HG02981 (cell line): Measurements from ENCODE around the gene XAB2.
A peak's percentile ranks its signal among the peaks of the same experiment; 100 is the strongest.
"Not testable (repeated sequence)": the region's sequence is repeated elsewhere in the genome, so short reads cannot be mapped to it uniquely, and the experiment has no call there.

Experiments
- ATAC-seq: cut with Tn5 transposase; IDR thresholded peaks from one replicate; pipeline ENCODE4 v1.9.1; 2021; ENCODE audit warnings: mild to moderate bottlenecking, moderate library complexity; ENCODE audit not compliant: unreplicated experiment

Gene XAB2

DNA sequence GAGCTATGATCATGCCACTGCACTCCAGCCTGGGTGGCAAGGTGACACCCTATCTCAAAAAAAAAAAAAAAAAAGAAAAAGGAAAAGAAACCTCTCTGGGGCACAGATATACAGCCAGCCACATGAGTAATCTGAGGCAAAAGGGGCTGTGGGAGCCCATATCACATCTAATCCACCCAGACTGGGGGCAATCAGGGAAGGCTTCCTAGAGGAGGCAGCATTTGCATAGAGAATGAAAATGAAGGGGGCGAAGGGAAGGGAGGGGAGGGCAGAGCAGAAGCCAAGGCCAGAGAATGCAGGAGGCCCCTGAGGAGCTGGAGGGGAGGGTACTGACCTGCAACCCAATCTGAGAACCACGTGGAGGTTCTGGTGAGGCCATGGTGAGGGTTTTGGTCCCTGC is 20.8 kb upstream of the XAB2 start:
- no peak for ATAC-seq

GRCh38 chr19:7648265-7649014 is 19.1 kb upstream of the XAB2 start:
- ATAC-seq = no peak

DNA sequence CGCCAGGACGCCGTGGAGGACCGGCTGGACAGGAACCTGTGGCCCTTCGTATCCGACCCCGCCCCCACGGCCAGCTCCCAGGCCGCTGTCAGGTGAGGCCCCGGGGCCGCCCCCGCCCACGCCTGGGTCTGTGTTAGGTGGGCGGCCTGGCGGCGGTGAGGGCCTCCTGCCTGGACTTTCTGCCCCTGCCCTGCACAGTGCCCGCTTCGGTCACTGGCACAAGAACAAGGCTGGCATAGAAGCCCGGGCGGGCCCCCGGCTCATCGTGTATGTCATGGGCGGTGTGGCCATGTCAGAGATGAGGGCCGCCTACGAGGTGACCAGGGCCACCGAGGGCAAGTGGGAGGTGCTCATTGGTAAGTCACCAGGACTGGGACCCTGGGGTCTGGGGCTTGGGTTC is 17.8 kb upstream of the XAB2 start:
- no peak for ATAC-seq

DNA sequence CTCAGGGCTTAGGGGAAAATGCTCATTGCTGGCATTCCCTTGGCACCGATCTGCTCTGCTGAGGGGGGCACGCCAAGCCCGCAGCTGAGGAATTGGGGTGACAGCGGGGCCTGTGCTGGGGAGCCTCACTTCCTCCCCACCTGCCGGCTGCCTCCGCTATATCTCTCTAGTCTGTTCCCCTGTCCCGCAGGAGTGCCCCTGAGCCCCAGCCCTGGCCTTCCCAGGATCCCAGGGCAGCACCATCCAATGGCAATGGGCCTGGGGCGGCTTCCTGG is 17.0 kb upstream of the XAB2 start:
- ATAC-seq = no peak

DNA sequence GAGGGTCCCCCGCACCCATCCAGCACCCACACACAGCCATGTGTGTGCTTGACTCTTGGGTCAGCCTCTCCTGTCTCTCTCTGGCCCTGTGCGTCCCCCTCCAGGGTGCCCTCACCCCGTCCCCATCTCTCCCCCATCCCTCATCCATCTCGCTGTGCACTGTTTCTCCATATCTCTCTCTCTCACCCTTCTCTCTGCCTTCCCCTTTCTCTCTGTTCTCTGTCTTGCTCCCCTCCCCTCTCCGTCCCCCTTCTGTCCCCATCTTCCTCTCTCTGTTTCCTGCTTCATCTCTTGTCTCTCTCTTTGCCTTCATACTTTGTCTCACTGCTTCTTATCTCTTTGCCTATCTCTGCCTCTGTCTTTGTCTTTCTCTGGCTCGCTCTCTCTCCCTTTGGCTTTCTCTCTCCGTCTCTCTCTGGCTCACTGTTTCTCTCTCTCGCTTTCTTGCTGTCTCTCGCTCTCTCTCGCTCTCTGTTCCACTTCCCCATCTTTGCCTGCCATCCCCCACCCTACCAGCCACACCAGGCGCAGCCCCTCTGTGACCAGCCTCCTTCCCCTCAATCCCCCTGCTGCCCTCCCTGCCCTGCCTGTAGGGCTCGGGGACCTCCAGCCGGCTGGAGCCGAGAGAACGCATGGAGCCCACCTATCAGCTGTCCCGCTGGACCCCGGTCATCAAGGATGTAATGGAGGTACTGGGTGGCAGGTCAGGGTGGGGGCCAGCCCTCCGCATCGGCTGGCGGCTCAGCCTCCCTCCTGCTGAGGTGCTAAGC is 16.5 kb upstream of the XAB2 start:
- no peak for ATAC-seq

DNA sequence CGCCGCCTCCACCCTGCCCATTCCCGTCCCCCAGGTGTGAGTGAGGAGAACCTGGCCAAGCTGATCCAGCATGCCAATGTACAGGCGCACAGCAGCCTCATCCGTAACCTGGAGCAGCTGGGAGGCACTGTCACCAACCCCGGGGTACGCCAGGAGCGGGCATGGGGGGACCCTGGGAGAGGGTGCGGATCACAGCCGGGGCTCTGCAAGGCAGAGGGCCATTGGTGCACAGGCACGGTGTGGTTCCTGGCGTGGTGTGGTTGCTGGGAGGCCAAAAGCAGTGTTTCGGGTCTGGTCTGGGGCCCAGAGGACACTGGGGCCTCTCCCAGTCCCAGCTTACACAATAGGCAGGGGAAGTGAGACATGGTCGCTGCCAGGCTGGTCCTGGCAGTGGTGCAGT is 15.8 kb upstream of the XAB2 start:
- ATAC-seq = no peak

DNA sequence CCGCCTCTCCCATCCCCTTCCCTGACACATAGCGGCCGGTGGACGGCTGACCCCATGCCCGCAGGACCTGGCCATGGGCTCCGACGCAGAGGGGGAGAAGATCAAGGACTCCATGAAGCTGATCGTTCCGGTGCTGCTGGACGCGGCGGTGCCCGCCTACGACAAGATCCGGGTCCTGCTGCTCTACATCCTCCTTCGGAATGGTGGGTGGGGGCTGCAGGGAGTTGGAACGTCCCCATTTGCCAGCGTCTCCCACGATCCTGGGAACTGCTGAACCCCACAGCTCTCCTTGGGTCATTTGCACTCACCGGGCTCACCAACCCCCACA is 15.2 kb upstream of the XAB2 start:
- ATAC-seq = no peak

- ATAC-seq = not testable (repeated sequence)
Measured at GRCh38 chr19:7643629-7644549, 14.5 kb upstream of the XAB2 start.

- no peak for ATAC-seq
Measured at GRCh38 chr19:7643031-7643415, 13.7 kb upstream of the XAB2 start.

GRCh38 chr19:7642295-7643030 is 13.1 kb upstream of the XAB2 start:
- no peak for ATAC-seq

DNA sequence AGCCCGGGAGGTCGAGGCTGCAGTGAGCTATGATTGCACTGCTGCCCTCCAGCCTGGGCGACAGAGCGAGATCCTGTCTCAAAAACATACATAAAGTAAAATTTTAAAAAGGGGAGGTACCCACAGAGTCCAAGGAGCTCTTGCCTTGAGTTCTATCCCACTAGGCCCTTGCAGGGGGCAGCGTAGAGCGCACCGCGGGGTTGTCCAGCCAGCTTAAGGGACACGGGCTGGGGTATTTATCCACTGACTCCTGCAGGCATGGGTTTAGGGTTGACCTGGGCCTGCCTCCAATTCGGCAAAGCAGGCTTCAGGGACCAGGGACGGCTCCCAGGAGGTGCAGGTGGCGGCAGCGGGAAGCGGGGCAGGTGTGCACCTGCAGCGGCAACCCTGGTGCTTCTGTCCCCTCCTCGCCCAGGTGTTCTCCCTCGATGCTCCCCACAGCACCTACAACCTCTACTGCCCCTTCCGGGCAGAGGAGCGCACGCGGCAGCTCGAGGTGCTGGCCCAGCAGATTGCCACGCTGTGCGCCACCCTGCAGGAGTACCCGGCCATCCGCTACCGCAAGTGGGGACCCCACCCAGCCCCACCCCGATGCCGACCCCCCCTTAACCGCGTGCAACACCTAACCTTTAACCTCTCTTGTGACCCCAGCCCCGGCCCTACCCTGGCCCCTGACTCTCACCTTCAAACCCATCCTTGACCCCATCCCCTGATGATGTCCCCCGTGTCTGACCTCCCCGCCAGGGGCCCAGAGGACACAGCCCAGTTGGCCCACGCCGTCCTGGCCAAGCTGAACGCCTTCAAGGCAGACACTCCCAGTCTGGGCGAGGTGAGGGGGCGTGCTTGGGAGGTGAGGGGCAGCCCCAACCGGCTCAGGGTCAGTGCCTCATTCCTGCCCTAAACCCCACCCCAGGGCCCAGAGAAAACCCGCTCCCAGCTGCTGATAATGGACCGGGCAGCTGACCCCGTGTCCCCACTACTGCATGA is 12.2 kb upstream of the XAB2 start:
- ATAC-seq = no peak

DNA sequence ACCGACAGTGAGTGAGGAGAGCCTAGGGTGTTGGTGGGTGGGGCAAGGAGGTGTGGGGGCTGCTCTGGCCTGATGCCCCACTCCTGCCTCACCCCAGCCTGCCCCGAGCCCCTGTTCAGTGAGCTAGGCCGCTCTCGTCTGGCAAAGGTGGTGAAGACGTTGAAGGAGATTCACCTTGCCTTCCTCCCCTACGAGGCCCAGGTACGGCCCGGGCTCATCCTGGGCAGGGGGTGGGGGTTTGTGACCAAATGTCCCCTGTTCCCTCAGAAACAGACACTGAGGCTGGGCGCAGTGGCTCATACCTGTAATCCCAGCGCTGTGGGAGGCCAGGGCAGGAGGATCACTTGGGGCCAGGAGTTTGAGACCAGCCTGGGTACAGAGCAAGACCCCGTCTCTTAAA is 11.5 kb upstream of the XAB2 start:
- no peak for ATAC-seq

- no peak for ATAC-seq
Measured at GRCh38 chr19:7639863-7640348, 10.6 kb upstream of the XAB2 start.

DNA sequence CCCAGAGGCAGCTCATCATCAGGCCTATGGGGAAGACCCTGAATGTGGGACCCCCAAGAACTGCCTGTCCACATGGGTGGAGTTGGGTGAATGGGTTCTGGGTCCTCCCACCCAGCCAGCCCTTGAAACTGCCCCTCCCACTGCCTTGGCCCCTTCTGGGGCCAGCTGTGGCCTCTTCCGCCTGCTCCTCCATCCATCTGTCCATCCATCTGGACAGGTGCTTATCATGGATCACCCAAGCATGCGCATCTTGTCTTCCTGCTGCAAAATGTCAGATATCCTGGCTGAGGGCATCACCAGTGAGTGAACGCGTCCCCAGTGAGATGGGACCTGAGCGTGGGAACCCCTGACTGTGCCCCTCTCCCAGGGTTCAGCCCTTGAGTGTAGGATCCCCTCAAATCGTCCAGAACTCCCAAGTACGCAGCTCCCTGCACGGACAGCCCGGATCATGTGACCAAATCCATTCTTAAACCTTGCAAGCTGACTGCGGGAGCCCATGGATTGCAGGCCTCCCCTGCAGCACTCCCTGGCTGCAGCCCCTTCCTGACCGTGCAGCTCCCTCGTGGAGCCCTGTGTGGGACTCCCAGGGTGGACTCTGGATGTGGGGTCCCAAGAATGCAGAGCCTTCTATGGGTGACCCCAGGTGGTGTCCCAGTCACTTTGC is 9.6 kb upstream of the XAB2 start:
- ATAC-seq = no peak

DNA sequence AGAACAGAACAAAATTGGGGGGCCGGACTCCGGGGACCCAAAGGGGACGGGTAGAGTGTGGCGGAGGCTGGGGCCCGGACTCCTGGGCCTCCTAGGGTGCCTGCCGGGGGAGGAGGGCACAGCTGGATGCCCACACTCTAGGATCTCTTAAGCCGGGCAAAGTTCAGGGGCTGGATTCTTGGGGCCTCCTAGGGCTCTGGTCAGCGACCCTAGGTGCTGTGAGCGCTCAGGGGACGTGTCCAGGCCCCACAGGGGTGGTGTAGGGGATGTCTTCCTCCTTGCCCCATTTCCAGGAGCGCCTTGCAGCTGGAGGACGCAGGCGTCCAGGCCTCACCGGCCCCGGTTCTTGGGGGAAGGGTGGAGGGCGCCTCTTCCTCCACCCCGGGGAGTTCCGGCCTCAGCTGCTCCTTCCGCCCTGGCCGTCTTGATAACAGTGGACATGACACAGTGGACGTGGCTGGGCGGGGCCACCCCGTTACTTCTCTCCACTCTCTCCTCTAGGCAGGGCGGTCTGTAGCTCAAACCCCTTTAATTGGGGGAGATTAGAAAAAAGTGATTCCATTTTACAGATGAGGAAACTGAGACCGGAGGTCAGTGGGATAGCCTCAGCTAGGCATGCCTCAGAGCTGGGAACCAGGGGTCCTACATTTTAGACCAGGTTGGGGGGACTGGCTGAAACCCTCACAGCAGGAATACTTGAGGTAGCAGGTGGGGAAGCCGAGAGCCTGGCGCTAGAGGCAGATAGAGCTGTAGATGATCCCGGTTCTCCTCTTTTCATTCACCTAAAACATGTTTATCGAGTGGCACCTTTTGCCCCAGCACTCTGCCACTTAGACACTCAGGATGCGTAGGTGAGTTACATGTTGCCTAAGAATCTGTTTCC is 8.3 kb upstream of the XAB2 start:
- ATAC-seq = peak; percentile 7

GRCh38 chr19:7636691-7637373 is 7.5 kb upstream of the XAB2 start, which contains the start of gene STXBP2:
Gene STXBP2 (plus strand): TSS chr19:7637110. CDS start chr19:7637150, 40 bp downstream.
- peak; percentile 69 for ATAC-seq

- ATAC-seq = no peak
Measured at GRCh38 chr19:7636317-7636690, 7.0 kb upstream of the XAB2 start.

- no peak for ATAC-seq
Measured at GRCh38 chr19:7635670-7636069, 6.3 kb upstream of the XAB2 start.
